ENCODE measurements around the gene UGT1A3. TPM values are rescaled to one million over a fixed set of nuclear protein-coding genes. Genes with fewer than 3 reads are reported as not detected.

Gene UGT1A3
- total RNA-seq, 6 experiments from 2014 or later = not detected

- Mint-ChIP-seq H3K4me3 (no peak overlapping the region), H3K36me3 (ENCODE audit: low read depth) (no peaks in the 10 kb centered on the region), H3K9me3 (no peaks in the 10 kb centered on the region; the same call in 1 of the 2 replicates), H3K27ac (no peak overlapping the region), H3K4me1 (ENCODE audit: low read depth) (no peaks in the 10 kb centered on the region), H3K27me3 (ENCODE audit: insufficient read depth) (peaks cover 13% of the 10 kb centered on the region)
- TF ChIP-seq, protein P1, sequence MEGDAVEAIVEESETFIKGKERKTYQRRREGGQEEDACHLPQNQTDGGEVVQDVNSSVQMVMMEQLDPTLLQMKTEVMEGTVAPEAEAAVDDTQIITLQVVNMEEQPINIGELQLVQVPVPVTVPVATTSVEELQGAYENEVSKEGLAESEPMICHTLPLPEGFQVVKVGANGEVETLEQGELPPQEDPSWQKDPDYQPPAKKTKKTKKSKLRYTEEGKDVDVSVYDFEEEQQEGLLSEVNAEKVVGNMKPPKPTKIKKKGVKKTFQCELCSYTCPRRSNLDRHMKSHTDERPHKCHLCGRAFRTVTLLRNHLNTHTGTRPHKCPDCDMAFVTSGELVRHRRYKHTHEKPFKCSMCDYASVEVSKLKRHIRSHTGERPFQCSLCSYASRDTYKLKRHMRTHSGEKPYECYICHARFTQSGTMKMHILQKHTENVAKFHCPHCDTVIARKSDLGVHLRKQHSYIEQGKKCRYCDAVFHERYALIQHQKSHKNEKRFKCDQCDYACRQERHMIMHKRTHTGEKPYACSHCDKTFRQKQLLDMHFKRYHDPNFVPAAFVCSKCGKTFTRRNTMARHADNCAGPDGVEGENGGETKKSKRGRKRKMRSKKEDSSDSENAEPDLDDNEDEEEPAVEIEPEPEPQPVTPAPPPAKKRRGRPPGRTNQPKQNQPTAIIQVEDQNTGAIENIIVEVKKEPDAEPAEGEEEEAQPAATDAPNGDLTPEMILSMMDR (IDR thresholded peaks at IDR 0.05) = no peak
- DNase-seq = no peak
Measured at GRCh38 chr2:233803292-233803911, 74.6 kb downstream of the UGT1A3 start.

DNA sequence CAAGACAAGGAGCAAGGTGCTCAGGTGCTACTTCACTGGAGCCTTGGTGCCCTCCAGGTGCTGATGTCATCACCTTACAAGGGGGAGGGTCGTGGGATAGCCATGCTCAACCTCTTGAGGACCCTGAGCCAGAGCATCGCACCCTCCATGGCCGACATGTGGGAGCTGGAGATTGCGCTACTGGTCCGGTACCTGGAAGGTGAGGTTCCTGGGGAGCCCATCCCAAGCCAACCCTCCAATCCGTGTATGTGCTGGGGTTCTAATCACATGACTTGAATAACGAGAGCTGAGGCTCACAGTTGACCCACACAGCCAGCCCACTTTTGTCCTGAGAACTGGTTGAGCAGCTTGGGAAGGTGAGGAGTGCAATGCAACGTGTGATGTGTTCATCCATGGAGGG is 75.2 kb downstream of the UGT1A3 start:
- TF ChIP-seq, protein P1 (IDR thresholded peaks at IDR 0.05) = no peak
- DNase-seq = no peak
- H3K36me3 Mint-ChIP-seq (ENCODE audit: low read depth) = no peaks in the 10 kb centered on the region
- H3K4me3 Mint-ChIP-seq = no peak overlapping the region
- peaks cover 13% of the 10 kb centered on the region; the same call in 1 of the 2 replicates for H3K27me3 Mint-ChIP-seq (ENCODE audit: insufficient read depth)
- H3K4me1 Mint-ChIP-seq (ENCODE audit: low read depth) = no peaks in the 10 kb centered on the region
- no peak overlapping the region for H3K27ac Mint-ChIP-seq
- H3K9me3 Mint-ChIP-seq = no peaks in the 10 kb centered on the region; the same call in 1 of the 2 replicates

GRCh38 chr2:233807215-233807865 is 78.5 kb downstream of the UGT1A3 start:
- H3K36me3 Mint-ChIP-seq (ENCODE audit: low read depth) = no peaks in the 10 kb centered on the region
- DNase-seq = no peak
- no peak overlapping the region for H3K27ac Mint-ChIP-seq
- H3K27me3 Mint-ChIP-seq (ENCODE audit: insufficient read depth) = peaks cover 16% of the 10 kb centered on the region
- H3K4me3 Mint-ChIP-seq = no peak overlapping the region
- TF ChIP-seq, protein P1 (IDR thresholded peaks at IDR 0.05) = peak; percentile 19; the same call in 1 of the 2 replicates
- no peaks in the 10 kb centered on the region for H3K4me1 Mint-ChIP-seq (ENCODE audit: low read depth)
- no peaks in the 10 kb centered on the region for H3K9me3 Mint-ChIP-seq

DNA sequence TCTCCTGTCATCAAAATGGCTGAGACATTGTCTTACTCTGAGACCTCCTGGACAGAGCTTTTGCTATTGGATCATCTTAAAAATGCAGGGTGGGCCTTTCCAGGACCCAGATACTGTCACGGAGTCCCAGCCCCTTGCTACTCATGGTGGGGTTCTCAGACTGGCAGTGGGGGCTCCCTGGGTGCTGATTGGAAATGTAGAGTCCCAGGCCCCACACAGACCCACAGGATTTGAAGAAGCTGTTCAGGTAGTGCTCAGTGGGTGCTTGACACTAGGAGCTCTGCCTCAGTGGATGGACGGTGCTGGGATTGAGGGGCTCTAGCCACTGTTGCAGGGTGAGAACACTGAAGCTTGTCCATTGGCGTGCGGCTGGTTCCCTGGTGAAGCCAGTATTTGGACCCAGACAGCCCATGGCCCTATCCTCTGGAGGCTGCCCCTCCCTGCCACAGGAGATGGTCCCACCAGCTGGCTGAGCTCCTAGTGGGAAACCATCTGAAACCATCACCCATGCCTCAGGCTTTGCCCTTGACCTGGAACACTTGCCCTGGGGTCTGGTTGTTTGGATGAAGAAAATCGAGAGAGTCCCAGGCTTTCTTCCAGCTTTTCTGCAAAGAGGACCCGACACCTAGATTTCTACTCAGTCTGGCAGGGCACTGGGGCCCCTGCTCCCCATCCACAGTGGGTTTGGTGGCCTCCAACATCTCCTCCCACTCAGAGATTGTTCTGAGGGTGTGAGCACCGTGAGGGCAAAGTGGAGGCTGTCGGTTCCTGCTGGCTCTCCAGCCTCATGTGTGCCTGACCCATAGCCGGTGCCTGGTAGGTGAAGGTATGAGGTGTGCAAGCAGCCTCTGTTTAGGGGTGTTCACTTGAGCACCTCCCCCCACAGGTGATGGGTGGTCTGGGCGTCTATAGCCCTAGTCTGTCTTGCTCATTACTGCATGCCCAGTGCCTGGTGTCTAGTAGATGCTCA is 79.4 kb downstream of the UGT1A3 start:
- peaks cover 14% of the 10 kb centered on the region for H3K27me3 Mint-ChIP-seq (ENCODE audit: insufficient read depth)
- H3K27ac Mint-ChIP-seq = no peak overlapping the region
- DNase-seq = no peak
- H3K9me3 Mint-ChIP-seq = no peaks in the 10 kb centered on the region
- TF ChIP-seq, protein P1 (IDR thresholded peaks at IDR 0.05) = no peak
- H3K4me1 Mint-ChIP-seq (ENCODE audit: low read depth) = no peaks in the 10 kb centered on the region
- H3K36me3 Mint-ChIP-seq (ENCODE audit: low read depth) = no peaks in the 10 kb centered on the region
- no peak overlapping the region for H3K4me3 Mint-ChIP-seq

DNA sequence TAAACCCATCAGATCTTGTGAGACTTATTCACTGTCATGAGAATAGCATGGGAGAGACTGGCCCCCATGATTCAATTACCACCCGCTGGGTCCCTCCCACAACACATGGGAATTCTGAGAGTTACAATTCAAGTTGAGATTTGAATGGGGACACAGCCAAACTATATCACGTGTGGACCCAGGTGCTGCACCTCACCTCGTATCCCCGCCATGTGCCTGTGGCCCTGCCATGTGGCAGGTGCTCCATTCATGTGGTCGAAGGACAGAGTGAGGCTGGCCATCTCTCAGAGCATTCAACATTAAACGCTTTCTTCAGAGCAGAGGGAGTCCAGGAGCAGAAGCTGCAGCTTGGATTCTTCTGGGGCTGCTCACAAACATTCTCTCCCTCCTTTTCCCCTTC is 81.5 kb downstream of the UGT1A3 start:
- Mint-ChIP-seq H3K36me3 (ENCODE audit: low read depth) (no peaks in the 10 kb centered on the region), H3K4me1 (ENCODE audit: low read depth) (no peaks in the 10 kb centered on the region), H3K27ac (no peak overlapping the region), H3K4me3 (no peak overlapping the region), H3K9me3 (no peaks in the 10 kb centered on the region), H3K27me3 (ENCODE audit: insufficient read depth) (peaks cover 5% of the 10 kb centered on the region)
- TF ChIP-seq, protein P1 (IDR thresholded peaks at IDR 0.05) = no peak
- DNase-seq = no peak

All from HFFc6 (cell line).